Smooth muscle cell (in vitro differentiated cells): ENCODE data around the gene MYO3B. TPM values are rescaled to one million over a fixed set of nuclear protein-coding genes. Genes with fewer than 3 reads are reported as not detected.

ENCODE experiments used
- DNase-seq: peaks from one replicate; lab custom pipeline; 2025; ENCODE audit not compliant: unreplicated experiment; lab: John Stamatoyannopoulos, UW
- H2AFZ ChIP-seq: fragments of 200-600 bp; sonication (generic); 2 replicates; pipeline ENCODE4 v1.6.0; 2016; ENCODE audit warnings: antibody characterized with exemption, low read depth, mild to moderate bottlenecking
- H3F3A ChIP-seq: fragments of 200-600 bp; sonication (generic); 2 replicates; pipeline ENCODE4 v1.6.0; 2017; ENCODE audit warnings: antibody characterized with exemption, low read depth
- H3K27ac ChIP-seq: fragments of 200-600 bp; sonication (generic); 2 replicates; pipeline ENCODE4 v1.5.1; 2016; ENCODE audit warnings: low read depth, mild to moderate bottlenecking
- H3K27me3 ChIP-seq: fragments of 200-600 bp; sonication (generic); 2 replicates; pipeline ENCODE4 v1.6.1; 2016; ENCODE audit warnings: low read depth, mild to moderate bottlenecking
- H3K36me3 ChIP-seq: fragments of 200-600 bp; sonication (generic); 2 replicates; pipeline ENCODE4 v1.5.1; 2016; ENCODE audit warnings: low read depth
- H3K4me1 ChIP-seq: fragments of 200-600 bp; sonication (generic); 2 replicates; pipeline ENCODE4 v1.5.1; 2016; ENCODE audit warnings: low read depth
- H3K4me2 ChIP-seq: fragments of 200-600 bp; sonication (generic); 2 replicates; pipeline ENCODE4 v1.6.0; 2016; ENCODE audit warnings: mild to moderate bottlenecking
- H3K4me3 ChIP-seq: fragments of 200-600 bp; sonication (generic); 2 replicates; pipeline ENCODE4 v1.5.1; 2016; ENCODE audit warnings: mild to moderate bottlenecking
- H3K79me2 ChIP-seq: fragments of 200-600 bp; sonication (generic); 2 replicates; pipeline ENCODE4 v1.6.0; 2016; ENCODE audit warnings: low read depth, mild to moderate bottlenecking
- H3K9ac ChIP-seq: fragments of 200-600 bp; sonication (generic); 2 replicates; pipeline ENCODE4 v1.6.0; 2016; ENCODE audit warnings: low read depth
- H3K9me3 ChIP-seq: fragments of 200-600 bp; sonication (generic); replicated peaks from 2 replicates; pipeline ENCODE4 v1.5.1; 2016; ENCODE audit warnings: low read depth
- H4K20me1 ChIP-seq: fragments of 200-600 bp; sonication (generic); 2 replicates; pipeline ENCODE4 v1.6.0; 2016; ENCODE audit warnings: low read depth
- CTCF ChIP-seq: fragments of 200-600 bp; sonication (generic); IDR thresholded peaks from 2 replicates; pipeline ENCODE4 v1.5.1; 2017; ENCODE audit warnings: borderline replicate concordance, mild to moderate bottlenecking, antibody characterized with exemption; ENCODE audit not compliant: insufficient read depth, poor library complexity, severe bottlenecking
- WGBS: methylation state at CpG from one replicate; pipeline ENCODE4 v1.1.7; 2016; ENCODE audit warnings: low lambda C conversion rate; 5-methylcytosine and 5-hydroxymethylcytosine counted together
- polyA plus RNA-seq: library from polyadenylated mRNA; unstranded; fragments of >200 nt; fragmentation: Nextera tagmentation; extraction: Ambion mirVana; gene quantifications from 2 replicates; pipeline ENCODE4 v1.2.1, GENCODE V29; 2016
- total RNA-seq: library from RNA; depleted of rRNA; stranded (reverse); fragments of >200 nt; gene quantifications from 2 replicates; pipeline ENCODE4 v1.2.3, GENCODE V29; 2014

Gene MYO3B
- total and polyA plus RNA-seq, 2 experiments from 2014 or later: 0.47 to 3.1 TPM

- no peaks in the 10 kb centered on the region for H3K79me2 ChIP-seq
- 83% methylated on average over 2 of the region's 2 CpGs for WGBS
These were observed 65.3 kb downstream of the MYO3B start for GRCh38 chr2:170243118-170243837.

GRCh38 chr2:170243898-170244297, 66.0 kb downstream of the MYO3B start:
- no peak for DNase-seq
- Histone ChIP-seq H3K4me1 (no peaks in the 10 kb centered on the region), H3K79me2 (no peaks in the 10 kb centered on the region), H3K27ac (no peak overlapping the region), H3K27me3 (no peaks in the 10 kb centered on the region), H4K20me1 (no peaks in the 10 kb centered on the region), H3K4me2 (no peak overlapping the region), H3K36me3 (no peaks in the 10 kb centered on the region), H3K9ac (no peak overlapping the region), H3F3A (no peaks in the 10 kb centered on the region), H2AFZ (no peak overlapping the region), H3K9me3 (no peaks in the 10 kb centered on the region), H3K4me3 (no peak overlapping the region)
- no peak for TF ChIP-seq CTCF
- WGBS: 75% methylated on average over 4 of the region's 4 CpGs

More at GRCh38 chr2:170243118-170243837, 65.3 kb downstream of the MYO3B start:
- DNase-seq: no peak
- Histone ChIP-seq H3F3A (no peaks in the 10 kb centered on the region), H3K27me3 (no peaks in the 10 kb centered on the region), H3K4me2 (no peak overlapping the region), H3K36me3 (no peaks in the 10 kb centered on the region), H3K9ac (no peak overlapping the region), H4K20me1 (no peaks in the 10 kb centered on the region), H3K4me3 (no peak overlapping the region), H2AFZ (no peak overlapping the region), H3K9me3 (no peaks in the 10 kb centered on the region), H3K4me1 (no peaks in the 10 kb centered on the region), H3K27ac (no peak overlapping the region)
- TF ChIP-seq CTCF: no peak

- TF ChIP-seq CTCF: no peak
- no peak for DNase-seq
- no peak overlapping the region for H2AFZ ChIP-seq
- WGBS: 91% methylated on average over 4 of the region's 4 CpGs
- no peak overlapping the region for H3K4me2 ChIP-seq
- no peak overlapping the region for H3K27ac ChIP-seq
- no peaks in the 10 kb centered on the region for H3K36me3 ChIP-seq
- H3K4me1 ChIP-seq: no peaks in the 10 kb centered on the region
- no peaks in the 10 kb centered on the region for H3K79me2 ChIP-seq
- no peaks in the 10 kb centered on the region for H3K27me3 ChIP-seq
- no peaks in the 10 kb centered on the region for H4K20me1 ChIP-seq
- H3K9ac ChIP-seq: no peak overlapping the region
- no peaks in the 10 kb centered on the region for H3F3A ChIP-seq
- H3K4me3 ChIP-seq: no peak overlapping the region
- no peaks in the 10 kb centered on the region for H3K9me3 ChIP-seq
These were observed 66.6 kb downstream of the MYO3B start for GRCh38 chr2:170244555-170244954.

GRCh38 chr2:170245312-170245711, 67.4 kb downstream of the MYO3B start:
- Histone ChIP-seq H3K36me3 (no peaks in the 10 kb centered on the region), H3K9me3 (no peaks in the 10 kb centered on the region), H4K20me1 (no peaks in the 10 kb centered on the region), H3K27me3 (no peaks in the 10 kb centered on the region), H3K79me2 (no peaks in the 10 kb centered on the region), H3K27ac (no peak overlapping the region), H3F3A (no peaks in the 10 kb centered on the region), H3K9ac (no peak overlapping the region), H3K4me3 (no peak overlapping the region), H3K4me1 (no peaks in the 10 kb centered on the region), H2AFZ (no peak overlapping the region), H3K4me2 (no peak overlapping the region)
- WGBS: 93% methylated on average over 3 of the region's 3 CpGs
- no peak for DNase-seq
- TF ChIP-seq CTCF: no peak
